Memory B cell (primary cell): ENCODE measurements around the gene TICAM1.
A peak's percentile ranks its signal among the peaks of the same experiment; 100 is the strongest.
"Not testable (repeated sequence)": the region's sequence is repeated elsewhere in the genome, so short reads cannot be mapped to it uniquely, and the experiment has no call there.

ENCODE experiments used
- ATAC-seq: fragments of 150-1000 bp; cut with Tn5 transposase; 2 replicates; pipeline ENCODE4 v1.10.0; 2021; ENCODE audit warnings: low read depth, mild to moderate bottlenecking, moderate library complexity
- DNase-seq, 2 donors: peaks; one replicate each; pipeline ENCODE4 v3.0.0; 2022; ENCODE audit warnings: low spot score in 2 of 2
- H3K27ac Mint-ChIP-seq: one replicate; pipeline ENCODE4 v1.8.0; 2022; ENCODE audit warnings: mild to moderate bottlenecking, moderate library complexity, mixed read lengths
- H3K27me3 Mint-ChIP-seq: one replicate; pipeline ENCODE4 v1.8.0; 2022; ENCODE audit warnings: mixed read lengths
- H3K36me3 Mint-ChIP-seq: one replicate; pipeline ENCODE4 v1.8.0; 2022; ENCODE audit warnings: mild to moderate bottlenecking, mixed read lengths
- H3K4me1 Mint-ChIP-seq: one replicate; pipeline ENCODE4 v1.8.0; 2022; ENCODE audit warnings: mixed read lengths
- H3K4me3 Mint-ChIP-seq: one replicate; pipeline ENCODE4 v1.8.0; 2022; ENCODE audit warnings: mild to moderate bottlenecking, moderate library complexity, mixed read lengths
- H3K9me3 Mint-ChIP-seq: one replicate; pipeline ENCODE4 v1.8.0; 2022; ENCODE audit warnings: mixed read lengths

Gene TICAM1

GRCh38 chr19:4853506-4853905 lies 22.0 kb upstream of the TICAM1 start:
- not testable (repeated sequence) for ATAC-seq, H3K27ac Mint-ChIP-seq, H3K9me3 Mint-ChIP-seq, H3K36me3 Mint-ChIP-seq, H3K27me3 Mint-ChIP-seq, H3K4me3 Mint-ChIP-seq, H3K4me1 Mint-ChIP-seq, DNase-seq

DNA sequence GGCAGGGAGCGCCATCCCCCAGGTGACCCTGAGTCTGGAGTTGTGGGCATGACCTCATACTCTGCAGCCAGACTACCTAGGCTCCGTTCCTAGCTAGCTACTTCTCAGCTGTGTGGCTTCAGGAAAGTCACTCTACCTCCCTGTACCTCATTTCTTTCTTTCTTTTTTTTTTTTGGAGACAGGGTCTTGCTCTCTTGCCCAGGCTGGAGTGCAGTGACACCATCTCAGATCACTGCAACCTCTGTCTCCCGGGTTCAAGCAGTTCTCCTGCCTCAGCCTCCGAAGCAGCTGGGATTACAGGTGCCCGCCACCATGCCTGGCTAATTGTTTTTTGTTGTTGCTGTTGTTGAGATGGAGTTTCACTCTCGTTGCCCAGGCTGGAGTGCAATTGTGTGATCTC lies 21.0 kb upstream of the TICAM1 start:
- H3K9me3 Mint-ChIP-seq = no peaks in the 10 kb centered on the region
- no peaks in the 10 kb centered on the region for H3K27me3 Mint-ChIP-seq
- peaks cover 8% of the 10 kb centered on the region for H3K4me1 Mint-ChIP-seq
- peaks cover 6% of the 10 kb centered on the region for H3K36me3 Mint-ChIP-seq
- no peak overlapping the region for H3K4me3 Mint-ChIP-seq
- ATAC-seq (no peak), DNase-seq (no peak)
- no peak overlapping the region for H3K27ac Mint-ChIP-seq

DNA sequence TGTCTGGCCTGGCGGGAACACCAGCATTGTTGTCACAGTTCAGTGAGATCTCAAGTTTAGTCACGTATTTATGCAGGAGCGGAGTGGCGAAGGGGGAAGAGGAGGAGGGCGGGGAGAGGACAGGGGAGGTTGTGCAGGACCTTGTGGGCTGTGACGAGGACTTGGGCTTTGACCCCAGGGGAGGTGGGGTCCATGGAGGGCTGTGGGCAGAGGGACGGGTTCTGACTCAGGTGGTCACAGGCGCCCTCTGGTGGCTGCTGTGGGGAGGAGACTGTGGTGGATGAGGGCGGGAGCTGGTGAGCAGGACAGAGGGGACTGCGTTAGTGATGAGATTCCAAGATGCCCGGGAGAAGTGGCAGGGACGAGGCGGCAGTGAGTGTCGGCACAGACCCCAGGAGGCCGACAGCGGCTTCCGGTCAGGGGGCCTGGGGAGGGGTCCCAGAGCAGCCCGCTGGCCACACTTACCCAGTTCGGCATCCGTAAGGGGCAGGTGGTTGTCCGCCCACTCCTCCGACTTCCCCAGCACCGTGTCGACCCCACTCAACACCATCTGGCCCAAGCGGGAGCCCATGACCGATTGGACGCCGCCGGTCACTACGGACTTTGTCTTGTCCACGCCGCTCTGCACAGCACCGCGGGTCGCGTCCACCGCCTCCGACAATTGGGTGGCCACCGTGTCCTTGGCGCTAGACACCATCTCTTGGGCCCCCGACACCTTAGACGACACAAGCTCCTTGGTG lies 20.2 kb upstream of the TICAM1 start:
- H3K27me3 Mint-ChIP-seq = no peaks in the 10 kb centered on the region
- H3K4me1 Mint-ChIP-seq = peaks cover 8% of the 10 kb centered on the region
- H3K27ac Mint-ChIP-seq = no peak overlapping the region
- DNase-seq (peak; percentile 75 to 84), ATAC-seq (peak; percentile 90)
- no peaks in the 10 kb centered on the region for H3K9me3 Mint-ChIP-seq
- peak overlapping the region; percentile 46 for H3K4me3 Mint-ChIP-seq
- H3K36me3 Mint-ChIP-seq = peaks cover 6% of the 10 kb centered on the region

DNA sequence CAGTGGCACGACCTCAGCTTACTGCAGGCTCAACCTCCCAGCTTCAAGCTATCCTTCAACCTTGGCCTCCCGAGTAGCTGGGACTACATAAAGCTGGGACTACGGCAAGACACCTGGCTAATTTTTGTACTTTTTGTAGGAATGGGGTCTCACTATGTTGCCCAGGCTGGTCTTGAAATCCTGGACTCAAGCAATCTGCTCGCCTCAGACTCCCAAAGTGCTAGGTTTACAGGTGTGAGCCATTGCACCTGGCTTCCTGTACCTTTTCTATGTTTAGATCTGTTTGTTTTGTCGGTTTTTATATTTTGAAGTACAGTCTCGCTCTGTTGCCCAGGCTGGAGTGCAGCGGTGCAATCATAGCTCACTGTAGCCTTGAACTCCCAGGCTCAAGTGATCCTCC lies 17.5 kb upstream of the TICAM1 start:
- no peak overlapping the region for H3K27ac Mint-ChIP-seq
- H3K36me3 Mint-ChIP-seq = peaks cover 9% of the 10 kb centered on the region
- peaks cover 8% of the 10 kb centered on the region for H3K4me1 Mint-ChIP-seq
- no peak for ATAC-seq
- no peaks in the 10 kb centered on the region for H3K9me3 Mint-ChIP-seq
- no peaks in the 10 kb centered on the region for H3K27me3 Mint-ChIP-seq
- H3K4me3 Mint-ChIP-seq = peak overlapping the region; percentile 22
- no peak for DNase-seq

DNA sequence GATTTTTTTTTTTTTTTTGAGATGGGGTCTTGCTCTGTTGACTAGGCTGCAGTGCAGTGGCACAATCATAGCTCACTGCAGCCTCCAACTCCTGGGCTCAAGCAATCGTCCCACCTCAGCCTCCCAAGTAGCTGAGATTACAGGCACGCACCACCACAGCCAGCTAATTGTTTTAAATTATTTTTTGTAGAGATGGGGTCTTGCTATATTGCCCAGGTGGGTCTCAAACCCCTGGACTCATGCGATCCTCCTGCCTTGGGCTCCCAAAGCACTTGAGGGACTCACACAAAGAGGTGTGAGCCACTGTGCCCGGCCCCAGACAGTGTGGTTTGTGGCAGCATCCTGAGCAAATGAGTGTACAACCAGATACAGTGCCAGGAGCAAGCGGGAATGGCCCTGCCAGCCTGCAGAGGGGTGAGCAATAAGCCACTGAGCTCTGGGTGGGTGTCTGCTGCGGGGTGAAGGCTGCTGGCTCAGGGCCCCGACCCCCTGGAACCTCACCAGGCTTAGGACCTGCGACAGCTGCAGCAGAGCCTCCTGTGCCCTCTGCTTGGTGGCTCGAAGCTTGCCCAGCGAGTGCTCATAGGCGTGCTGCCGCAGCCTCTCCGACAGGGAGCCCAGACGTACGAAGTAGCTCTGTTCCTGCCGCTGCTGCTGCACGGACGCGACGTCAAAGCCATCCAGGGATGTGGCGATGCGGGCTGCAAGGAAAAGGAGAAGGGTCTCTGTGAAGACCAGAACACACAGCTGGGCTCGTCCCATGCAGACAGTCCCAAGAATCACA lies 15.9 kb upstream of the TICAM1 start:
- no peak overlapping the region for H3K27ac Mint-ChIP-seq
- peaks cover 12% of the 10 kb centered on the region for H3K36me3 Mint-ChIP-seq
- H3K9me3 Mint-ChIP-seq = no peaks in the 10 kb centered on the region
- ATAC-seq (no peak), DNase-seq (no peak)
- H3K4me1 Mint-ChIP-seq = peaks cover 8% of the 10 kb centered on the region
- no peaks in the 10 kb centered on the region for H3K27me3 Mint-ChIP-seq
- no peak overlapping the region for H3K4me3 Mint-ChIP-seq

DNA sequence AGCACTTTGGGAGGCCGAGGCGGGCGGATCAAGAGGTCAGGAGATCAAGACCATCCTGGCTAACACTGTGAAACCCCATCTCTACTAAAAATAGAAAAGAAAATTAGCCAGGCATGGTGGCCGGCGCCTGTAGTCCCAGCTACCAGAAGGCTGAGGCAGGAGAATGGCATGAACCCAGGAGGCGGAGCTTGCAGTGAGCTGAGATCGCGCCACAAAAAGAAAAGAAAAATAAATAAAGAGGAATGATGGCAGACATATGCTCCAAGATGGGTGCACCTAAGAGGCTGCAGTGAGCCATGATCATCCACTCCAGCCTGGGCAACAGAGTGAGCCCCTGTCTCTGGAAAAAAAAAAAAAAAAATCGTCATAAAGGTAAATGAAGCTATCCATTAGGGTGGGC lies 14.5 kb upstream of the TICAM1 start:
- not testable (repeated sequence) for H3K9me3 Mint-ChIP-seq, H3K27ac Mint-ChIP-seq, DNase-seq, ATAC-seq, H3K4me1 Mint-ChIP-seq, H3K4me3 Mint-ChIP-seq, H3K27me3 Mint-ChIP-seq
- peaks cover 12% of the 10 kb centered on the region for H3K36me3 Mint-ChIP-seq

- H3K36me3 Mint-ChIP-seq = peaks cover 19% of the 10 kb centered on the region
- no peaks in the 10 kb centered on the region for H3K9me3 Mint-ChIP-seq
- no peak for DNase-seq
- no peak overlapping the region for H3K4me3 Mint-ChIP-seq
- peaks cover 14% of the 10 kb centered on the region for H3K4me1 Mint-ChIP-seq
- no peak overlapping the region for H3K27ac Mint-ChIP-seq
- ATAC-seq = no peak
- H3K27me3 Mint-ChIP-seq = no peaks in the 10 kb centered on the region
Observed at GRCh38 chr19:4844348-4845179, 13.1 kb upstream of the TICAM1 start.

DNA sequence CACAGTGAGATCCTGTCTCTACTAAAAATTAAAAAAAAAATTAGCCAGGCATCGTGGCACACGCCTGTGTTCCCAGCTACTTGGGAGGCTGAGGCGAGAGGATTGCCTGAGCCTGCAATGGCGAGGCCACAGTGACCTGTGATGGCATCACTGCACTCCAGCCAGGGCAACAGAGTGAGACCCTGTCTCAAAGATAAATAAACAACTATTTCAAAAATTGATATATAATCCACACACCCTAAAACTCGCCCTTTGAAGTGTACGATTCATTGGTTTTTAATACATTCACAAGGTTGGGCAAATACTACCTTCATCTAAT lies 12.1 kb upstream of the TICAM1 start:
- no peak overlapping the region for H3K27ac Mint-ChIP-seq
- H3K4me1 Mint-ChIP-seq = peaks cover 11% of the 10 kb centered on the region
- H3K27me3 Mint-ChIP-seq = no peaks in the 10 kb centered on the region
- peaks cover 25% of the 10 kb centered on the region for H3K36me3 Mint-ChIP-seq
- H3K9me3 Mint-ChIP-seq = no peaks in the 10 kb centered on the region
- DNase-seq (no peak), ATAC-seq (no peak)
- H3K4me3 Mint-ChIP-seq = no peak overlapping the region

DNA sequence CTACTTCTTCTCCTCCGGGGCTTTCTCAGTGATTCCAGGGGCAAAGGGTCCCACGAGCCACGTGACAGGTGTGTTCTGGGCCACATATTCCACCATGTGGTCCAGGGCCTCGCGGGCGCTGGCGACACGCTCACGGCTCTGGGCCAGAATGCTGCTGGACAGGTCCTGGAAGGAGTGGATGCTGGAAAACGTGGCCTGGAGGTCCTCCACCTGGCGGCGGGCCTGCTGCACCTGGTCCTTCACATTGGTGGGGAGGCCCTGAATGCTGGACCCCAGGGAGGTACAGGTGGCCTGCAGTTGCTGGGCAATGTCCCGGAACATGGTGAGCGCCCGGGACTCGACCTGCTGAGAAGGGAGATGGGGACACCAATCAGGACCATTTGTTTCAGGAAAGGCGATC lies 7.7 kb upstream of the TICAM1 start:
- no peak for ATAC-seq
- Mint-ChIP-seq H3K4me1 (peaks cover 11% of the 10 kb centered on the region), H3K36me3 (peaks cover 19% of the 10 kb centered on the region), H3K9me3 (no peaks in the 10 kb centered on the region), H3K27me3 (no peaks in the 10 kb centered on the region), H3K27ac (no peak overlapping the region), H3K4me3 (no peak overlapping the region)
- no peak for DNase-seq

DNA sequence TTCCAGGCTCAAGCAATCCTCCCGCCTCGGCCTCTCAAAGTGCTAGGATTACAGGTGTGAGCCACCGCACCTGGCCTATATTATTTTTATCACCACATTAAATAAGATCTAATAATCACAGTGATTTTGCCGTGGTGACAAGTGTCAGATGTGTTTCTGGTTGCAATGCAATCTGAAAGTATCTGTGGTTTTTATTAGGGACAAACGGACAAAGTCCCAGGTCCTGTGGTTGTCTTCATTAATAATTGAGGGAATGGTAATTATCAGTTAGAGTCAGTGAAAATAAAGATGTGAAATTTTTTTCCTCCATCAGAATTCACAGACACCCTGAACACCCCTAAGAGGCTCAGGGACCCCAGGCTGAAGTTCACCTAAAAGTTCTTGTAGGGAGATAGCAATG lies 1.3 kb upstream of the TICAM1 start:
- H3K4me3 Mint-ChIP-seq = peak overlapping the region; percentile 44
- no peaks in the 10 kb centered on the region for H3K9me3 Mint-ChIP-seq
- no peaks in the 10 kb centered on the region for H3K27me3 Mint-ChIP-seq

DNA sequence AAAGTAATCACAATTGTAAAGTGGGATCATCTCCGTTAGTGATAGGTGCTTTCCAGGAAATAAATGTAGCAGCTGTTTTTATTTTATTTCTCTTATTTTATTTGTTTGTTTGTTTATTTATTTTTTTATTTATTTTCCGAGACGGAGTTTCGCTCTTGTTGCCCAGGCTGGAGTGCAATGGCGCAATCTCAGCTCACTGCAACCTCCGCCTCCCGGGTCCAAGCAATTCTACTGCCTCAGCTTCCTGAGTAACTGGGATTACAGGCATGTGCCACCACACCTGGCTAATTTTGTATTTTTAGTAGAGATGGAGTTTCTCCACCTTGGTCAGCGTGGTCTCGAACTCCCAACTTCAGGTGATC lies 448 bp upstream of the TICAM1 start:
- not testable (repeated sequence) for ATAC-seq, DNase-seq, H3K9me3 Mint-ChIP-seq, H3K27me3 Mint-ChIP-seq, H3K36me3 Mint-ChIP-seq
- peaks cover 20% of the 10 kb centered on the region for H3K4me1 Mint-ChIP-seq
- peak overlapping the region; percentile 90 for H3K4me3 Mint-ChIP-seq
- H3K27ac Mint-ChIP-seq = peak overlapping the region; percentile 94

More for the DNA sequence above, 1.3 kb upstream of the TICAM1 start:
- Mint-ChIP-seq H3K4me1 (peaks cover 18% of the 10 kb centered on the region), H3K27ac (peak overlapping the region; percentile 81), H3K36me3 (peaks cover 1% of the 10 kb centered on the region)
- DNase-seq = no peak
- no peak for ATAC-seq

- Mint-ChIP-seq H3K36me3 (peaks cover 2% of the 10 kb centered on the region), H3K4me1 (peaks cover 20% of the 10 kb centered on the region), H3K4me3 (peak overlapping the region; percentile 90), H3K9me3 (no peaks in the 10 kb centered on the region), H3K27me3 (no peaks in the 10 kb centered on the region), H3K27ac (peak overlapping the region; percentile 94)
- DNase-seq = no peak
- no peak for ATAC-seq
Observed at GRCh38 chr19:4830768-4831265, 695 bp downstream of the TICAM1 start.

GRCh38 chr19:4830332-4830731 lies 1.2 kb downstream of the TICAM1 start:
- Mint-ChIP-seq H3K4me1 (peaks cover 20% of the 10 kb centered on the region), H3K36me3 (peaks cover 2% of the 10 kb centered on the region), H3K9me3 (no peaks in the 10 kb centered on the region), H3K4me3 (peak overlapping the region; percentile 90), H3K27ac (peak overlapping the region; percentile 94), H3K27me3 (no peaks in the 10 kb centered on the region)
- no peak for ATAC-seq
- DNase-seq = no peak
